Stimulated activated CD8-positive, alpha-beta memory T cell treated with anti-CD3 and anti-CD28 coated beads, Interleukin-15, amount 100 ng/mL, for 24 hours (primary cell): ENCODE measurements around the gene MCUB.
"Not testable (repeated sequence)": the region's sequence is repeated elsewhere in the genome, so short reads cannot be mapped to it uniquely, and the experiment has no call there.

Experiments
- DNase-seq: peaks from one replicate; pipeline ENCODE4 v3.0.0-alpha.2; 2020; ENCODE audit warnings: low read depth

MCUB gene

DNA sequence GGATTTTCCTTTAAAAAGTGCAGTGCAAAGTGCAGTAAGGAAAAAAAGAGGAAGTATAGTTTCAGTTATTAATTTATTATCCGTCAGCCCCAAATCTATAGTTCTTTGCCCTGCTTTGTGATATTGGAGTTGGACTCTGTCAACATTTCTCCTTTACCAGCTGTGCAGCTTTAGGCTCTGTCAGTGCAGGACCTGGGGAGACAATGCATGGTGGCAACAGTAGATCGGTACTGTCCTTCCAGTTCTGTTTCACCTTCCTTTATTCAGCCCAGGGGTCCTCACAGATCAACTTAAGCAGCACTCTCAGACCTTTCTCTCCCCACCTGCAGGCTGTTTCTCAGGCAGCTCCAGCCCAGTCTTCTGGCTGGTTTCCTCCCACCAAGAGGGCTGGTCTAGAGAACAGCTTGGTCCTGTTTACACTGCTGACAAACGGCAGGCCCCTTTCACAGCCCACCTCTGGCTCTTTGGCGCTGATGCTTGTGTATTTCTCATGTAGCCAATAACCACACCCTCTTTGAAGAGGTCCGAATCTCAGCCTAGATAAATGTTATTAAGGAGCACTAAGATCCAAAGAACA lies 71.6 kb downstream of the MCUB start:
- DNase-seq: no peak

DNA sequence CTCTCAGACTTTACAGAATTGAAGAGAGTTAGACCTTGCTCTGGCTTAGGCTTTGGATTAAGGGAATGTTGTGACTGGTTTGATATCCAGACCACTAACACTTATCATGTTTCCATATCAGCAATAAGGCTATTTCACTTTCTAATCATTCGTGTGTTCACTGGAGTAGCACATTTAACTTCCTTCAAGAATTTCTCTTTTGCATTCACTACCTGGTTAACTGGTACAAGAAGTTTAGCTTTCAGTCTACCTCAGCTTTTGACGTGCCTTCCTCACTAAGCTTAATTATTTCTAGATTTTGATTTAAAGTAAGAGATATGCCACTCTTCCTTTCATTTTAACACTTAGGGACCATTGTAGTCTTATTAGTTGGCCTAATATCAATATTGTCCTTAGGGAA lies 80.6 kb downstream of the MCUB start:
- no peak for DNase-seq

DNA sequence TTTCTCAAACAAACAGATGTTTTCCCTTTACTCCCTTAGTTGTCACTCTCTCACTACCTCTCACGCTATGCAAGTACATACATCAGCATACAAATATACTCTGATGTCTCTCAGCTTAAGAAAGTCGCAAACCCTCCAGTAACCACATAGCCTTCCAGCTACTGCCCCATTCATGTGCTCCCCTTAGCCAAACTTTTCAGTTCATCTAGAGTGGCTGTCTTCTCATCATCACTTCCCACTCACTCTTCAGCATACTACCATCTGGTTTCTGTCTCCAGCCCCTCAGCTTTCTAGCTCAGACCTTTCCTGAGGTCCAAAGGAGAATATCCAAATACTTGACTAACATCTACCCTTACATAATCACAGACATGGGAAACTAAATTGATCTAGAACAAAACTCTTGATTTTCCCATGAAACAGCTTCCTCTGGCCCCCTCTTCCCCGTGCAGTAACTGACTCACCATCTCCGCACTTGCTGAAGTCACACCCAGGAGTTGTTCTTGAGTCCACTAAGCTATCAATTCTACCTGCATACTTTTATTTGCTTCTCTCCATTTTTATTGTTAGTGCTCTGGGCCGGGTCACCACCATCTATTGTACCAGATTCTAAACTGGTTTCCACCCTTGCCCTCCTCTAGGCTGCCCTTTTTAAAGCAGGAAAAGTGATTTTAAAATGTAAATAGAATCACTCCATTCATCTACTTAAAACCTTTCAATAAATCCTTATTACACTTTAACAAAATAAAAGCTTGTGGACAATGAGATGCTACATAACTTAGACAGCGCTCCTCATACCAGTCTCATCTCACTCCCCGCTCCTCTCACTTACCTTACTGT lies 86.0 kb downstream of the MCUB start:
- no peak for DNase-seq

DNA sequence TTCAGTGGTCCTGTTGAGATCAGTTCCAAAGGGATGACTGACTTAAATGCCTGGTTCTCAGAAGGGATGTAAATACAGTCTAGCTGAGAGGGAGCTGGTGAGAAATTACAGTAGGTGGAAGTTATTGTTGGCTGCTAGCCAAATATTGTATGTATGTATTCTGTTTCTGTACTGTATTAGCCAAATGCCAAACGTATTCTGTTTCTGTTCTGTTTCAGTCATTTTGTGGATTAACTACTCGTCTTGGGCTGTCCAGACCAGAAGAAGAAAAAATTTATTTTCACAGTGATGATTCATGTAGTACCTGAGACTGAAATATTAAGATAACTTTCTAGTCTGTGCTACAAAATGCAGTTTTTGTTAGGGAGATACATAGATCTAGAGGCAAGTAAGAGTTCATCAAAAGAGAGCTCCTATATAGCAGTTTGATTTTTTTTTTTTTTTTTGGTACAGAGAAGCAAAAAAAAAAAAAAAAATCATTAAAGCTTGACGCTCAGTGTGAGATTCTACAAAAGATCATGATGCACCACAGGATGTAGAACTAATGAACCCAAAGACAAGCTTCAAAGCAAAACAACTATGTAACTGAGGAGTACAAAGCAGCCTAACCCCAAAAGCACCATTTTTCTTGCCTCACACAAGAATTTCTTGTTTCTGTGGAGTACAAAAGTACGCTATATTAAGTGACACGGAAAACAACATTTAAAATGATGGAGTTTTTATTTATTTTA lies 88.4 kb downstream of the MCUB start:
- DNase-seq: no peak

DNA sequence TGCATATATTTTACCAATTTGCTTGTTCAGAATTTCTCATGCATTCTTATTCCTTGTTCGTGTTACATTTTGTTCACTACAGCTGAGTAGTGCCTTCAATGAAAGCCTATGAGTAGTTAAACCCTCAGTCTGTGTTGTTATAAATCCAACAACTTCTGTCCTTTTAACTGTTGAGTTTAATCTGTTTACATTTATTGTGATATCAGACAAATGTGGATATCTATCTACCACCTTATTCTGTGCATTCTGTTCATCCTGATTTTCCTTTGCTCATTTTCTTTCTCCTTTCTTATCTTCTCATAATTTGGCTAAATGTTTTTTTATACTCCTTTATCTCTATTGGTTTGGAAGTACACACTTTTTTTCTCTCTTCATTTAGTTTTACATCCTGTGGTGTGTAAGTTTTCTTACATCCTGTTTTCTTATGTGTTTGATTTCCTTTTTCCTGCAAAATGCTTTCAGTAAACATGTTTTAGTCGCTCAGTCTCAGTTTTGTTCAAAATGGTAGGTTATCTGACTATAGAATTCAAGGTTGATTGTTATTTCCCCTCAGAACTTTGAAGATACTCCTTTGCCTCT lies 89.0 kb downstream of the MCUB start:
- DNase-seq: no peak

DNA sequence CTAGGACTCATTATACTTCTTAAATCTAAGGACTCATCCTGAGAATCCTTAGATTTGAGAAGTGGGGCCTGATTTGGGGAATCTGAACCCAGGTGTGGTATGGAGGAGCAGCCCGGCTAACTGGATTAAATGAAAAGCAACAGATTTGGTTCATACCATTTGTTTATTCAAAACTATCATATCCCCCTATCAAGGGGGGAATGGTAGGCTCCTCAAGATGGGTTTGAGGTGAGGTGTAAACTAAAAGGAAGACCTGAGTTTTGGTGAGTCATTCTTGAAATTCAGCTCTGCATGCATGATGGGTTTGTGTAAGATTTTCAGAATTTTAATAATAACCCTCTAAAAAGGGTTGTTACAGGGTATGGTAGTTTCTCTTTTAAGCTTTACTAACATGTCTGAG lies 89.8 kb downstream of the MCUB start:
- DNase-seq: no peak

DNA sequence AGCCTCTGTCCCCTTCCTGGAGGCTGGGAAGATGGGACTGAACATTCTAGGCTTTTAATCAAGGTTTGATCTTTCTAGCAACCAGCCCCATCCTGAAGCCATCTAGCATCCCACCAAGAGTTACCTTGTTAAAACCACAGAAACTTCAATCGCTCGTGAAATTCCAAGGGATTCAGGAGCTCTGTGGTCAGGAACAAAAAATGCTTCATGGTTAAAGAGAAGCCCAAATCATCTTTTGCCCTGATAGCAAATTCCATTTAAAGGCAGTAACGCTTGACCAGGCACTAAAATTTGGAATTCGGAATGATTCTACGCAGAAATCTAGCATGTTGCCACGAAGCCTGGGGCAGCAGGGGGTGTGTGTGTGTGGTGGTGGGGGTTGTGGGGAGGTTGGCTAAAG lies 95.3 kb downstream of the MCUB start:
- DNase-seq: no peak

DNA sequence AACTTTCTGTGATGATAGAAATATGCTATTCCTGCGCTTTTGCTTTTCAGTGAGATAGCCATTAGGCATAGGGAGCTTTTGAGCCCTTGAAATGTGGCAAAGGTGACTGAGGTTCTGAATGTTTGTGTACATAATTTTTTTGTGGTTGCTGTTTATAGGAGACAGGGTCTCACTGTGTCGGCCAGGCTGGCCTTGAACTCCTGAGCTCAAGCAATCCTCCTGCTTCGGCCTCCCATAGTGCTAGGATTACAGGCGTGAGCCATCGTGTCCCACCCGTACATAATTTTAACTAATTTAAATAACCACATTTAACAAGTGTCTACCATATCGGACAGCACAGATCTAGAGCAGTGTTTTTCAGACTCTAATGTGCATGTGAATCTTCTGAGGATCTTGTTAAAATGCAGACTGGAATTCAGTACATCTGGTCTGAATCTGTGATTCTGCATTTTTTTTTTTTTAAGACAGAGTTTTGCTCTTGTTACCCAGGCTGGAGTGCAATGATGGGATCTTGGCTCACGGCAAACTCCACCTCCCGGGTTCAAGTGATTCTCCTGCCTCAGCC lies 97.9 kb downstream of the MCUB start:
- DNase-seq: no peak

DNA sequence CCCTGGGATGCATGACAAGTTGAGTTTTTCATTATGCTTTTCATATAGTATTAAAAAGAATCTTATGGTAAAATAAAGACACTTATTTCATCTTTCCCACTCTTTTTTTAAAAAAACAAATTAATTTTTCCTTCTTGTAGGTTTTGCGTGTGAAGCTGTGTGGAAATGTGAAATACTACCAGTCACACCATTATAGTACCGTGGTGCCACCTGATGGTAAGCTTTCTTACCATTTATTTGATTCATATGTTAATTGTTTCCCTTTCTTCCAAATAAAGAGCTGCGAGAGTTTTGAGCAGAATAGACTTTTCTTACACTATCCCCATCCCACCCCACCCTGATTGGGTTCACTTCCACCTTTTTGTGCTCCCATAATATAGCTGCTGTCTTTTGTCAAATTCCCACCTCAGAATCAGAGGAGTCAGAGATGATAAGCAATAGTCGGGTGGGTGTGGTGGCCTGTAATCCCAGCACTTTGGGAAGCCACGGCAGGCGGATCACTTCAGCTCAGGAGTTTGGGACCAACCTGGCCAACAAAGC lies 98.9 kb downstream of the MCUB start:
- DNase-seq: no peak

DNA sequence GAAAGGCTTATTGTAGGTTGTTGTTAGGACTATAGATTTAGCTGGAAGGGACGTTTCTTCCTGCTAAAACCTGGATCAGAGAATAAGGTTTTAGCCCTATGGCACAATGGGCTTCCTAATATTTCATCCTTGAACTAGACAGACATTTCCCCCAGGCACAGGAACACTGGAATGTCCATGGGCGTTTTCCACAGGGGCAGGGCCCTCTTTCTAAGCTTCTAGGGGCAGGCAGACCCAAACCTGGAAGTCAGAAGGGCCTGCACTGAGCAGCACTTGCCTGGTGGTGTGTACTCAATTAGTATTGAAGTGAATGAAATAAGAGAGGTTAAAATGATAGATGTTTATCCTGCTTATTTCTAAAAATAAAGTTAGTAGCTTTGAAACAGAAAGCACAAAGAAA lies 102.1 kb downstream of the MCUB start:
- DNase-seq: no peak

DNA sequence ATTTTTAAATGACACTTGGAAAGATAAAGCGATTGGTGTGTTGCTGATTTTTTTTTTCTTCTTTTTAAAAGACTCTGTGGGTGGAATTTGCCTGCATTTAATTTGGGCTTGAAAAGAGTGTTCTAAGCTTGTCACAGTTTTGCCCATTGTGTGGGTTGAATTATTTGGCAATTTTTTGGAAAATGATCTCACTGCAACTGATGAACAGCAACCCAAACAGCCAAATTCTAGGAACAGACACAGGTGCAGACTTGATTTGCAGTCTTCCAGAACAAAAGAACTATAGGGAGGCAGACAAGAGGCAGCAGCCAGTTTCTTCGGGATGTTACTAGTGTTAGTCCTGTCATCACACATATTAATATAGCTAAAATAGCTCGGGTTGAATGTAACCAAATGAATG lies 102.7 kb downstream of the MCUB start:
- DNase-seq: no peak

DNA sequence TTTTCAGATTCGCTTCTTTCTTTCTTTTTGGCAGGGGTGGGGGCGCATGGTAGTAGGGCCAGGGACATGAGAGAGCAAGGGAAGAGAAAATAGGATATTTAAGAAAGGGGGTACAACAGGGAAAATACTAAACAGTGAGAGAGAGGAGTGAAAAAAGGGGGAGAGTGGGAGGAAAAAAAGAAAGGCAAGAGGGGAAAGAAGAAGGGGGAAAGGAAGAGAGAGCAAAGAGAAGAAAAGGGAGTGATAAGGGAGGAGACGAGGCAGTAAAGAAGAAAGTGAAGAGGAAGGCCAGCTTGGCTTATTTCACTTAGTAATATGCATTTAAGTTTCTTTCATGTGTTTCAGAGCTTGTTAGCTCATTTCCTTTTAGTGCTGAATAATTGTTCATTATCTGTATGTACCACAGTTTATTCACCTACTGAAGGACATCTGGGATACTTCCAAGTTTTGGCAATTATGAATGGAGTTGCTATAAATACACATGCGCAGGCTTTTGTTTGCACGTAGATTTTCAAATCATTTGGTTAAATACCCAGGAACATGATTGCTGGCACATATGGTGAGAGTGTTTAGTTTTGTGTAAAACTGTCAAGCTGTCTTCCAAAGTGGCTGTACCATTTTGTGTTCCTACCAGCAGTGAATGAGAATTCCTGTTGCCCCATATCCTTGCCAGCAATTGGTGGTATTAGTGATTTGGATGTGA lies 105.9 kb downstream of the MCUB start:
- no peak for DNase-seq

DNA sequence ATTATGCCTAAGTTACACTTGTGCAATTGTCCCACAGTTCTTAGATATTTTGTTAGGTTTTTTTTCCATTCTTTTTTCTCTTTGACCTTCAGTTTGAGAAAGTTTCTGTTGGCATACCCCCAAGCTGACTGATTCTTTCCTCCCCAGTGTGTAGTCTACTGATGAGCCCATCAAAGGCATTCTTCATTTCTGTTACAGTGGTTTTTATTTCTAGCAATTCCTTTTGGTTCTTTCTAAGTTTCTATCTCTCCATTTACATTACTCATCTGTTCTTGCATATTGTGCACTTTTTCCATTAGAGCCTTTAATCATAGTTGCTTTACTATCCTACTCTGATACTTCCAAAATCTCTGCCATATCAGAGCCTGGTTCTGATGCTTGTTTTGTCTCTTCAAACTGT lies 111.3 kb downstream of the MCUB start:
- no peak for DNase-seq

DNA sequence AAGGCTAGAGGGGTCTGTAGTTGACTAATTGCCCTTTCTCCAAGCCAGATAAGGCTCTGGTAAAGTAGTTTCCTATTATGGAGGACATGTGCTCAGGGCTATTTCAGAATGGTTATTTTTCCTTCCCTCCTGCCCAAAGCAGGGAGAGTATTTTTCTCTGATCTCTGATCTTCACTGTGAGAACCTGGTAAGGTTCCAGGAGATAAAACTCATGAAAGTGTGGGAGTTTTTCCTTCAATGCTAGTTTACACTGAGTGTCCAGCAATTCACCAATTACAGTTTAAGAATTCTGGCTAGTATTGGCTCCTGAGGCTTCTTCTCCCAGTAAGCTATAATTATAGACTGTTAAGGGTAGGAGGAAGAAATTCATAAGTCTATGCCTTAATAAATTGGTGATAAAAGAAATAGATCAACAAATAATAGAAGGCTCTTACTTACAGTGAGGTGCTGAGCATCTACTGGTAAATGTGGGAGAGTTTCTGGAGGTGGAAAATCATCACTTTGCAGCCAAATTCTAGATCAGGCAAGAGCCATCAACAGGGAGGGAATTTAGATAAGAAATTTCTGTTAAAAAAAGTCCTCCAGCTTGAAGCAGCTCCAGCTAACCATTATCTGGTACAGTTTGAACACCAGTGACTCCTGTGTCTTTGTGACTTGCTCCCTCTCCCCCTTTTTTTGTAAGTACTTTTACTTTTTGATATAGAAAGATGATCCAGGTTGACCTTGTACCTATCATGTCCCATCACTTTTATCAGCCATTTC lies 112.3 kb downstream of the MCUB start:
- no peak for DNase-seq

DNA sequence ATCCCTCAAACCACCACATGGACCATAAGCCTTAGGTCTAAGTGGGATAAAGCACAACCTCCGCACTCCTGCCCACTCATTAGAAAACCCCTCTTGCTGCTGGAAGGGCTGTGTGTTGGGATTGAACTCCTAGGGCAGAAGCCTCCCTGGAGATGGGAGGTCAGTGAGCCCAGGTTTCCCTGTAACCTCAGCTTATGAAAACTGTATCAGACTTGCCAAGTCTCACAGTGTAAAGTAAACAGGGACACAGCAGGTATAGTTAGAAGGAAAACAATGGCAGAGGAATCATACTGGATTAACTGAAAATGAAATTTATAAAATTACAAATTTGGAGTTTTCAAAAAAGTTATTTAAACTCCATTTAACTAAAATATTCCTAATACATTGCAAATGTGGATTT lies 113.3 kb downstream of the MCUB start:
- DNase-seq: no peak

DNA sequence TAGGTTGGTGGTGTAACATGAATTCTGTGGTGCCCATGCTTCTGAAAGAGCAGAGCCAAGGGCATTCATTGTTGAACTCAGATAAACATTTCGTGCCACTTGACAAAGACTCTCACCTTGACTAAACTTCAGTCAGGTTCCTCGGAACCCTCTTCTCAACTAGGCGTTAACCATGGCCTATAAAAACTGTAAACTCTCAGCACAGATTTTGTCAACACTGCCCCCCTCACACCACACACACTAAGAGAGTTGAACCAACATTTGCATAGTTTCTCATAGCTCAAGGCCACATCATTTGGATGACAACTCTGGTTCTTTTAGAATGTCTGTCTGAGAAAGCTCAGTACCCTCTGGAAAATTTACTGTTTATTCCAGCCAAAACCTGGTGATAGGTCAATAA lies 115.1 kb downstream of the MCUB start:
- DNase-seq: no peak

DNA sequence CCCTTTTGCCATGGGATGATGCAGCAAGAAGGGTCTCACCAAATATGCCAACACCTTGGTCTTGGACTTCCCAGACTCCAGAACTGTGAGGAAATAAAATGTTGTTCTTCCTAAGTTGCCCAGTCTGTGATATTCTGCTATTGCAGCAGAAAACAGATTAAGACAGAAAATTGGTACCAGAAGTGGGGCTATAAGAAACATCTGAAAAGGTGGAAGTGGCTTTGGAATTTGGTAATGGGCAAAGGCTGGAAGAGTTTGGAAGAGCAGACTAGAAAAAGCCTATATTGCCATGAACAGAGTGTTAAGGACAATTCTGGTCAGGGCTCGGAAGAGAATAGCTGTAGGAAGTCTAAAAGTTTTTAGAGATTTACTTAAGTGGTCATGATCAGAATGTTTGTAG lies 115.8 kb downstream of the MCUB start:
- DNase-seq: no peak

DNA sequence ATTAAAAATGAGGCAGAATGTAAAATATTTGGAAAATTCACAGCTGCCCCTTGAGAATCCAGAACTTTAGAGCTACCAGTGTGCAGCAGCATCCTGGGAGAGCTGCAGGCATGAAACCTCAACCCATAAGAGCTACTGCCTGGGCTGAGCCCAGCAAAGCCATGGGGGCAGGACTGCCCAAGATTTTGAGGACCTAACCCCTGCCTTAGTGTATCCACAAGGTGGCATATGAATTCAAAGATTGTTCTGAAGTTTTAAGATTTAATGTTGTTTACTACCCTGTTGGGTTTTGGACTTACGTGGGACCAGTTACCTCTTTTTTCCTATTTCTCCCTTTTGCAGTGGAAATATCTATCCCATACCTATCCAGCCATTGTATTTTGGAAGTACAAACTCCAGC lies 116.8 kb downstream of the MCUB start:
- no peak for DNase-seq

DNA sequence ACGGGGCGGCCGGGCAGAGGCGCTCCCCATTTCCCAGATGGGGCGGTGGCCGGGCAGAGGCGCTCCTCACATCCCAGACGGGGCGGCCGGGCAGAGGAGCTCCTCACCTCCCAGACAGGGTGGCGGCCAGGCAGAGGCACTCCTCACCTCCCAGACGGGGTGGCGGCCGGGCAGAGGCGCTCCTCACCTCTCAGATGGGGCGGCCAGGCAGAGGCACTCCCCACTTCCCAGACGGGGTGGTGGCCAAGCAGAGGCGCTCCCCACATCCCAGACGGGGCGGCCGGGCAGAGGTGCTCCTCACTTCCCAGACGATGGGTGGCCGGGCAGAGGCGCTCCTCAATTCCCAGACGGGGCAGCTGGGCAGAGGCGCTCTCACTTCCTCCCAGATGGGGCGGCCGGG lies 118.4 kb downstream of the MCUB start:
- DNase-seq: not testable (repeated sequence)

DNA sequence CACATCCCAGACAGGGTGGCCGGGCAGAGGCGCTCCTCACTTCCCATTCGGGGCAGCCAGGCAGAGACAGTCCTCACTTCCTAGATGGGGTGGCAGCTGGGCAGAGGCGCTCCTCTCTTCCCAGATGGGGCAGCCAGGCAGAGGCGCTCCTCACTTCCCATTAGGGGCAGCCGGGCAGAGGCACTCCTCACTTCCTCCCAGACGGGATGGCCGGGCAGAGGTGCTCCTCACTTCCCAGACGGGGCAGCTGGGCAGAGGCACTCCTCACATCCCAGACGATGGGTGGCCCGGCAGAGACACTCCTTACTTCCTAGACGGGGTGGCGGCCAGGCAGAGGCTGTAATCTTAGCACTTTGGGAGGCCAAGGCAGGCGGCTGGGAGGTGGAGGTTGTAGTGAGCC lies 118.9 kb downstream of the MCUB start:
- DNase-seq: not testable (repeated sequence)

DNA sequence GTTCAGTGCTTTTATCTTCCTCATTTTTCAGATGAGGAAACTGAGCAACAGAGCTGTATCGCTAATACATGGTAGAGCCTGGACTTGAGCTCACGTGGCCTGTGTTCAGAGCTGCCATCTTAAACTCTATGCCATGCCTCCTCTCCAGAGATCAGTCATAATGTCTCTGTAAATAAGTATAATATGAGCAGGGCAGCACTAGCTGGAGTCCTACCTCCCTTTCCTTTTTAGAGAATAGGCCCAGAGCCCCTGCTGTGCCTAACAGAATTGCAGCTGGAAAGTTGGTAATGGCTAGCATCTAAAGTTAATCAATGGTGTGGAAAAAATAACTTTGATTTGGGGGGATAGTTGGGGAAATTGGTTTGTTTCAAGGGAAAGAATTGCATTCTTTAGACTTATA lies 122.8 kb downstream of the MCUB start:
- no peak for DNase-seq
